GM12878 (cell line): ENCODE results near the gene BLOC1S5. TPM values are rescaled to one million over a fixed set of nuclear protein-coding genes. Genes with fewer than 3 reads are reported as not detected.

Experiments
- ATF7 ChIP-seq: fragments of 450-650 bp; IDR thresholded peaks from 2 replicates; pipeline ENCODE4 v1.6.1; 2016; ENCODE audit warnings: low read depth, mild to moderate bottlenecking
- BCL11A ChIP-seq: IDR thresholded peaks from 2 replicates; pipeline ENCODE4 v1.6.1; 2011; ENCODE audit warnings: low read depth, low read length
- EGR1 ChIP-seq, 2 experiments: IDR thresholded peaks; 1 replicate in 1 of 2; 2 replicates in 1 of 2; pipeline ENCODE4 v1.6.1; 2011 to 2012; ENCODE audit warnings: low read depth in 2 of 2, low read length in 2 of 2, borderline replicate concordance in 1 of 2, mild to moderate bottlenecking in 1 of 2, moderate library complexity in 1 of 2
- ESRRA ChIP-seq: IDR thresholded peaks from 2 replicates; pipeline ENCODE4 v1.6.1; 2012; ENCODE audit warnings: mild to moderate bottlenecking, low read length, improper control_type of control experiment
- GATAD2B ChIP-seq: fragments of 450-650 bp; conservative IDR thresholded peaks from 2 replicates; pipeline ENCODE4 v1.6.1; 2017; ENCODE audit warnings: low read depth, mild to moderate bottlenecking, moderate library complexity
- HDGF ChIP-seq: fragments of 450-650 bp; IDR thresholded peaks from 2 replicates; pipeline ENCODE4 v1.6.1; 2016; ENCODE audit warnings: antibody characterized with exemption
- LARP7 ChIP-seq: fragments of 450-650 bp; IDR thresholded peaks from 2 replicates; pipeline ENCODE4 v1.6.1; 2017; ENCODE audit warnings: mild to moderate bottlenecking
- PML ChIP-seq: IDR thresholded peaks from 2 replicates; pipeline ENCODE4 v1.6.1; 2012; ENCODE audit warnings: low read length, inconsistent platforms
- RB1 ChIP-seq: fragments of 450-650 bp; formaldehyde crosslinking; IDR thresholded peaks from 2 replicates; pipeline ENCODE4 v1.6.1; 2017; ENCODE audit warnings: mild to moderate bottlenecking, borderline replicate concordance
- RUNX3 ChIP-seq: IDR thresholded peaks from 2 replicates; pipeline ENCODE4 v1.6.1; 2012; ENCODE audit warnings: low read length, inconsistent platforms
- SUPT20H ChIP-seq: IDR thresholded peaks from 2 replicates; pipeline ENCODE4 v1.6.1; 2011; ENCODE audit warnings: low read depth, mild to moderate bottlenecking, low read length, moderate library complexity, borderline replicate concordance; ENCODE audit not compliant: control insufficient read depth
- SUZ12 ChIP-seq: fragments of 200-600 bp; sonication (generic); IDR thresholded peaks from one replicate; pipeline ENCODE4 v1.6.1; 2018; ENCODE audit warnings: antibody characterized with exemption, mild to moderate bottlenecking; ENCODE audit not compliant: unreplicated experiment
- TBL1XR1 ChIP-seq: IDR thresholded peaks from 2 replicates; pipeline ENCODE4 v1.6.1; 2012; ENCODE audit warnings: low read depth, low read length, improper control_type of control experiment
- ZNF24 ChIP-seq: fragments of 450-650 bp; IDR thresholded peaks from 2 replicates; pipeline ENCODE4 v1.6.1; 2017; ENCODE audit warnings: antibody characterized with exemption, mild to moderate bottlenecking
- ZNF622 ChIP-seq: fragments of 450-650 bp; IDR thresholded peaks from 2 replicates; pipeline ENCODE4 v1.6.1; 2017; ENCODE audit warnings: mild to moderate bottlenecking, inconsistent platforms
- polyA plus RNA-seq, 11 experiments: library from polyadenylated mRNA; depleted of rRNA in 4 of 11; unstranded in 6 of 11; stranded (reverse) in 5 of 11; fragments of >200 nt; fragmentation: Nextera tagmentation in 4 of 11; fragmentation: Illumina TruSeq in 1 of 11; extraction: Ambion mirVana in 4 of 11; extraction: Trizol in 1 of 11; gene quantifications; 1 replicate in 1 of 11; 2 replicates in 10 of 11; pipeline versions ENCODE4 v1.2.1 to v1.2.3, GENCODE V29; 2011 to 2016; ENCODE audit warnings: inconsistent platforms in 2 of 11, missing spikeins in 2 of 11, low read depth in 1 of 11
- total RNA-seq, 4 experiments: library from RNA; depleted of rRNA in 3 of 4; stranded (reverse); fragments of >200 nt in 3 of 4; fragmentation: Illumina TruSeq in 1 of 4; extraction: Trizol in 1 of 4; gene quantifications; 2 replicates each; pipeline versions ENCODE4 v1.2.1 to v1.2.3, GENCODE V29; 2013 to 2021
- TF ChIP-seq, protein P1 (sequence below): IDR thresholded peaks from 2 replicates; pipeline ENCODE4 v1.6.1; 2012; ENCODE audit warnings: low read length, inconsistent platforms
- TF ChIP-seq, protein P2 (sequence below): fragments of 150-350 bp; IDR thresholded peaks from 2 replicates; pipeline ENCODE4 v1.6.1; 2016; ENCODE audit warnings: low read depth, low read length
- TF ChIP-seq, protein P3 (sequence below): fragments of 450-650 bp; IDR thresholded peaks from 2 replicates; pipeline ENCODE4 v1.6.1; 2017; ENCODE audit warnings: borderline replicate concordance
- TF ChIP-seq, protein P4 (sequence below): fragments of 450-650 bp; IDR thresholded peaks from 2 replicates; pipeline ENCODE4 v1.6.1; 2016; ENCODE audit warnings: mild to moderate bottlenecking
- TF ChIP-seq, protein P5 (sequence below): fragments of 150-350 bp; IDR thresholded peaks from 2 replicates; pipeline ENCODE4 v1.6.1; 2014; ENCODE audit warnings: mild to moderate bottlenecking, low read depth, low read length

BLOC1S5 gene
- total and polyA plus RNA-seq, 10 of the 15 experiments (the other 5 are each of a cell fraction or from before 2014, with no cell fraction given) = 4.3 to 22.2 (median 16.1) TPM

DNA sequence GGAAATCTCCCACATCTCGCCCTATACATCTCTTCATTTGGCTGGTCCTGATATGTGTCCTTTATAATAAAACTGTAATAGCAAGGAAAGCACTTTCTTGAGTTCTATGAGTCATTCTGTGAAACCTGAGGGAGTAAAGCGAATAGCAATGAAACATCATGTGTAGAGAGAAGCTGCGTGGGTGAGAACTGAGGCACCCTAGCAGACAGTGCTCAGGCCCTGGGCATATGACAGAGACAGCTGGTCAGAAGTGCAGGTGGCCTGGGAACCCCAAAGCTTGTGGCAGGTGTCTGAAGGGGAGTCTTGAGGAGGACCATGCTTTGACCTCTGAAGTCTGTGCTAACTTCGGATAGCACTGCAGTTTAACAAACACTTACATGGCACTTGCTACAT, 1.3 kb upstream of the BLOC1S5 start (continued):
- TF ChIP-seq, protein P1, sequence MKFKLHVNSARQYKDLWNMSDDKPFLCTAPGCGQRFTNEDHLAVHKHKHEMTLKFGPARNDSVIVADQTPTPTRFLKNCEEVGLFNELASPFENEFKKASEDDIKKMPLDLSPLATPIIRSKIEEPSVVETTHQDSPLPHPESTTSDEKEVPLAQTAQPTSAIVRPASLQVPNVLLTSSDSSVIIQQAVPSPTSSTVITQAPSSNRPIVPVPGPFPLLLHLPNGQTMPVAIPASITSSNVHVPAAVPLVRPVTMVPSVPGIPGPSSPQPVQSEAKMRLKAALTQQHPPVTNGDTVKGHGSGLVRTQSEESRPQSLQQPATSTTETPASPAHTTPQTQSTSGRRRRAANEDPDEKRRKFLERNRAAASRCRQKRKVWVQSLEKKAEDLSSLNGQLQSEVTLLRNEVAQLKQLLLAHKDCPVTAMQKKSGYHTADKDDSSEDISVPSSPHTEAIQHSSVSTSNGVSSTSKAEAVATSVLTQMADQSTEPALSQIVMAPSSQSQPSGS = no peak
- TF ChIP-seq LARP7 (no peak), ATF7 (peak; percentile 67), TBL1XR1 (peak; percentile 50; the same call in 1 of the 2 replicates), EGR1 (IDR thresholded peaks at IDR 0.05; ENCODE audit: borderline replicate concordance in 1 of 2, low read depth in 2 of 2, low read length in 2 of 2) (peak in 1 of 2 experiments; percentile 85; a peak in 2 of 3 replicates), SUPT20H (no peak), RUNX3 (peak; percentile 59), RB1 (no peak), GATAD2B (no peak), ZNF24 (no peak), HDGF (no peak), ZNF622 (no peak), PML (peak; percentile 13; the same call in 1 of the 2 replicates), ESRRA (no peak), SUZ12 (no peak), BCL11A (peak; percentile 70)
- TF ChIP-seq, protein P2, sequence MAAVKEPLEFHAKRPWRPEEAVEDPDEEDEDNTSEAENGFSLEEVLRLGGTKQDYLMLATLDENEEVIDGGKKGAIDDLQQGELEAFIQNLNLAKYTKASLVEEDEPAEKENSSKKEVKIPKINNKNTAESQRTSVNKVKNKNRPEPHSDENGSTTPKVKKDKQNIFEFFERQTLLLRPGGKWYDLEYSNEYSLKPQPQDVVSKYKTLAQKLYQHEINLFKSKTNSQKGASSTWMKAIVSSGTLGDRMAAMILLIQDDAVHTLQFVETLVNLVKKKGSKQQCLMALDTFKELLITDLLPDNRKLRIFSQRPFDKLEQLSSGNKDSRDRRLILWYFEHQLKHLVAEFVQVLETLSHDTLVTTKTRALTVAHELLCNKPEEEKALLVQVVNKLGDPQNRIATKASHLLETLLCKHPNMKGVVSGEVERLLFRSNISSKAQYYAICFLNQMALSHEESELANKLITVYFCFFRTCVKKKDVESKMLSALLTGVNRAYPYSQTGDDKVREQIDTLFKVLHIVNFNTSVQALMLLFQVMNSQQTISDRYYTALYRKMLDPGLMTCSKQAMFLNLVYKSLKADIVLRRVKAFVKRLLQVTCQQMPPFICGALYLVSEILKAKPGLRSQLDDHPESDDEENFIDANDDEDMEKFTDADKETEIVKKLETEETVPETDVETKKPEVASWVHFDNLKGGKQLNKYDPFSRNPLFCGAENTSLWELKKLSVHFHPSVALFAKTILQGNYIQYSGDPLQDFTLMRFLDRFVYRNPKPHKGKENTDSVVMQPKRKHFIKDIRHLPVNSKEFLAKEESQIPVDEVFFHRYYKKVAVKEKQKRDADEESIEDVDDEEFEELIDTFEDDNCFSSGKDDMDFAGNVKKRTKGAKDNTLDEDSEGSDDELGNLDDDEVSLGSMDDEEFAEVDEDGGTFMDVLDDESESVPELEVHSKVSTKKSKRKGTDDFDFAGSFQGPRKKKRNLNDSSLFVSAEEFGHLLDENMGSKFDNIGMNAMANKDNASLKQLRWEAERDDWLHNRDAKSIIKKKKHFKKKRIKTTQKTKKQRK = no peak
- TF ChIP-seq, protein P3, sequence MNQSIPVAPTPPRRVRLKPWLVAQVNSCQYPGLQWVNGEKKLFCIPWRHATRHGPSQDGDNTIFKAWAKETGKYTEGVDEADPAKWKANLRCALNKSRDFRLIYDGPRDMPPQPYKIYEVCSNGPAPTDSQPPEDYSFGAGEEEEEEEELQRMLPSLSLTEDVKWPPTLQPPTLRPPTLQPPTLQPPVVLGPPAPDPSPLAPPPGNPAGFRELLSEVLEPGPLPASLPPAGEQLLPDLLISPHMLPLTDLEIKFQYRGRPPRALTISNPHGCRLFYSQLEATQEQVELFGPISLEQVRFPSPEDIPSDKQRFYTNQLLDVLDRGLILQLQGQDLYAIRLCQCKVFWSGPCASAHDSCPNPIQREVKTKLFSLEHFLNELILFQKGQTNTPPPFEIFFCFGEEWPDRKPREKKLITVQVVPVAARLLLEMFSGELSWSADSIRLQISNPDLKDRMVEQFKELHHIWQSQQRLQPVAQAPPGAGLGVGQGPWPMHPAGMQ = no peak
- TF ChIP-seq, protein P4, sequence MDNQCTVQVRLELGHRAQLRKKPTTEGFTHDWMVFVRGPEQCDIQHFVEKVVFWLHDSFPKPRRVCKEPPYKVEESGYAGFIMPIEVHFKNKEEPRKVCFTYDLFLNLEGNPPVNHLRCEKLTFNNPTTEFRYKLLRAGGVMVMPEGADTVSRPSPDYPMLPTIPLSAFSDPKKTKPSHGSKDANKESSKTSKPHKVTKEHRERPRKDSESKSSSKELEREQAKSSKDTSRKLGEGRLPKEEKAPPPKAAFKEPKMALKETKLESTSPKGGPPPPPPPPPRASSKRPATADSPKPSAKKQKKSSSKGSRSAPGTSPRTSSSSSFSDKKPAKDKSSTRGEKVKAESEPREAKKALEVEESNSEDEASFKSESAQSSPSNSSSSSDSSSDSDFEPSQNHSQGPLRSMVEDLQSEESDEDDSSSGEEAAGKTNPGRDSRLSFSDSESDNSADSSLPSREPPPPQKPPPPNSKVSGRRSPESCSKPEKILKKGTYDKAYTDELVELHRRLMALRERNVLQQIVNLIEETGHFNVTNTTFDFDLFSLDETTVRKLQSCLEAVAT = 0 out of 2 replicates have a peak, but pooled peaks have one; percentile 4
- TF ChIP-seq, protein P5, sequence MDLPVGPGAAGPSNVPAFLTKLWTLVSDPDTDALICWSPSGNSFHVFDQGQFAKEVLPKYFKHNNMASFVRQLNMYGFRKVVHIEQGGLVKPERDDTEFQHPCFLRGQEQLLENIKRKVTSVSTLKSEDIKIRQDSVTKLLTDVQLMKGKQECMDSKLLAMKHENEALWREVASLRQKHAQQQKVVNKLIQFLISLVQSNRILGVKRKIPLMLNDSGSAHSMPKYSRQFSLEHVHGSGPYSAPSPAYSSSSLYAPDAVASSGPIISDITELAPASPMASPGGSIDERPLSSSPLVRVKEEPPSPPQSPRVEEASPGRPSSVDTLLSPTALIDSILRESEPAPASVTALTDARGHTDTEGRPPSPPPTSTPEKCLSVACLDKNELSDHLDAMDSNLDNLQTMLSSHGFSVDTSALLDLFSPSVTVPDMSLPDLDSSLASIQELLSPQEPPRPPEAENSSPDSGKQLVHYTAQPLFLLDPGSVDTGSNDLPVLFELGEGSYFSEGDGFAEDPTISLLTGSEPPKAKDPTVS = no peak
